Transverse colon (tissue), 4 donors: Measurements from ENCODE around the gene TARM1. TPM values are rescaled to one million over a fixed set of nuclear protein-coding genes. Genes with fewer than 3 reads are reported as not detected.

Source experiments
- DNase-seq: peaks from one replicate; pipeline ENCODE4 v3.0.0-alpha.2; 2019
- H3K27ac ChIP-seq, 4 donors: fragments of 200-600 bp; sonication (generic); 2 replicates each; pipeline ENCODE4 v1.5.1; 2016 to 2018; ENCODE audit warnings: inconsistent platforms in 4 of 4
- H3K27me3 ChIP-seq: fragments of 200-600 bp; sonication (generic); 2 replicates; pipeline ENCODE4 v1.5.1; 2017; ENCODE audit warnings: inconsistent platforms
- H3K36me3 ChIP-seq, 4 donors: fragments of 200-600 bp; sonication (generic); 2 replicates each; pipeline ENCODE4 v1.5.1; 2017 to 2019; ENCODE audit warnings: inconsistent platforms in 4 of 4
- H3K4me1 ChIP-seq, 4 donors: fragments of 200-600 bp; sonication (generic); 2 replicates each; pipeline ENCODE4 v1.5.1; 2017 to 2020; ENCODE audit warnings: inconsistent platforms in 4 of 4
- H3K4me3 ChIP-seq, 4 donors: fragments of 200-600 bp; sonication (generic); 1 replicate in 1 of 4; 2 replicates in 3 of 4; pipeline versions ENCODE4 v1.5.1 to v1.6.1; 2017 to 2019; ENCODE audit warnings: inconsistent platforms in 4 of 4
- H3K9me3 ChIP-seq, 2 donors: fragments of 200-600 bp; sonication (generic); 2 replicates each; pipeline ENCODE4 v1.5.1; 2017 to 2019; ENCODE audit warnings: inconsistent platforms in 2 of 2
- CTCF ChIP-seq, 5 experiments: fragments of 200-600 bp in 3 of 5; fragments of 450-650 bp in 2 of 5; sonication (generic) in 3 of 5; IDR thresholded peaks; 1 replicate in 2 of 5; 2 replicates in 3 of 5; pipeline ENCODE4 v1.5.1; 2016 to 2017; ENCODE audit warnings: antibody characterized with exemption in 5 of 5, inconsistent platforms in 3 of 5, mild to moderate bottlenecking in 2 of 5, moderate library complexity in 1 of 5
- EP300 ChIP-seq: sonication (generic); formaldehyde crosslinking; IDR thresholded peaks from one replicate; pipeline ENCODE4 v1.6.1; 2017; ENCODE audit warnings: antibody characterized with exemption, low read depth
- POLR2A ChIP-seq: fragments of 450-650 bp; IDR thresholded peaks from one replicate; pipeline ENCODE4 v1.6.1; 2016; ENCODE audit warnings: antibody characterized with exemption, mild to moderate bottlenecking, moderate library complexity
- POLR2AphosphoS5 ChIP-seq, 3 donors: sonication (generic); formaldehyde crosslinking; IDR thresholded peaks; one replicate each; pipeline ENCODE4 v1.6.1; 2016; ENCODE audit warnings: antibody characterized with exemption in 3 of 3
- WGBS, 2 donors: methylation state at CpG; one replicate each; pipeline ENCODE4 v1.1.5; 2018; ENCODE audit warnings: low coverage in 1 of 2; 5-methylcytosine and 5-hydroxymethylcytosine counted together
- in situ Hi-C, 4 donors: fragments of 200-750 bp; cut with MboI; loops; one replicate each; pipeline versions ENCODE4 v1.15.0 to v1.15.1; 2017; ENCODE audit warnings: low sequenced_read_pairs in 3 of 4, low pct_ligation_motif_present in 1 of 4, low pct_unique_long_range_greater_than_20kb in 1 of 4
- intact Hi-C: fragments of 100-400 bp; cut with DNase I; formaldehyde crosslinking; loops from one replicate; pipeline ENCODE4 v1.15.1; 2023; ENCODE audit warnings: low total_unique reads
- total RNA-seq, 4 donors: library from RNA; depleted of rRNA; stranded (reverse); fragments of >200 nt; gene quantifications; one replicate each; pipeline ENCODE4 v1.1.0, GENCODE V29; 2016

TARM1 gene
- total RNA-seq, 4 donors from 2014 or later, result not detected

GRCh38 chr19:54069470-54069869 lies 11.7 kb downstream of the TARM1 start:
- intact Hi-C loops, result no loop called here
- 57% methylated on average over 5 of the region's 5 CpGs; no CpG with 5 or more reads in 1 of the 2 donors for WGBS, 2 donors

GRCh38 chr19:54063350-54064116 lies 17.6 kb downstream of the TARM1 start, which contains the start of gene VSTM1:
Gene VSTM1 (minus strand): TSS chr19:54063897. CDS start chr19:54063777, 120 bp downstream.
- no peak for DNase-seq
- Histone ChIP-seq H3K4me3 (no peak within 1 kb of the TSS), H3K4me1 (no peaks in the 10 kb centered on the region), H3K27me3 (no peaks in the 10 kb centered on the region), H3K9me3 (no peaks in the 10 kb centered on the region), H3K27ac (no peak within 1 kb of the TSS), H3K36me3 (no peaks in the 10 kb centered on the region)
- no peak for TF ChIP-seq POLR2AphosphoS5 (IDR thresholded peaks at IDR 0.05)
- no peak for TF ChIP-seq CTCF (IDR thresholded peaks at IDR 0.05)
- no peak for TF ChIP-seq POLR2A
- no peak for TF ChIP-seq EP300
- intact Hi-C loops, result no loop called here
- in situ Hi-C loops, result no loop called here
- WGBS, 2 donors, result 78 to 80% methylated on average over 10 to 34 of the region's 34 CpGs

More at GRCh38 chr19:54069470-54069869, 11.7 kb downstream of the TARM1 start:
- in situ Hi-C loops, result no loop called here
- Histone ChIP-seq H3K27me3 (no peaks in the 10 kb centered on the region), H3K4me1 (no peaks in the 10 kb centered on the region), H3K9me3 (no peaks in the 10 kb centered on the region), H3K27ac (no peak overlapping the region), H3K36me3 (no peaks in the 10 kb centered on the region), H3K4me3 (no peak overlapping the region)
- no peak for TF ChIP-seq POLR2A
- TF ChIP-seq CTCF (IDR thresholded peaks at IDR 0.05), result no peak
- TF ChIP-seq EP300, result no peak
- TF ChIP-seq POLR2AphosphoS5 (IDR thresholded peaks at IDR 0.05), result no peak
- DNase-seq, result no peak

- intact Hi-C loops, result no loop called here
- H3K9me3 ChIP-seq, result no peaks in the 10 kb centered on the region
- 53 to 61% methylated on average over 6 to 9 of the region's 9 CpGs for WGBS, 2 donors
These were observed 18.5 kb downstream of the TARM1 start for GRCh38 chr19:54062643-54063042.

DNA sequence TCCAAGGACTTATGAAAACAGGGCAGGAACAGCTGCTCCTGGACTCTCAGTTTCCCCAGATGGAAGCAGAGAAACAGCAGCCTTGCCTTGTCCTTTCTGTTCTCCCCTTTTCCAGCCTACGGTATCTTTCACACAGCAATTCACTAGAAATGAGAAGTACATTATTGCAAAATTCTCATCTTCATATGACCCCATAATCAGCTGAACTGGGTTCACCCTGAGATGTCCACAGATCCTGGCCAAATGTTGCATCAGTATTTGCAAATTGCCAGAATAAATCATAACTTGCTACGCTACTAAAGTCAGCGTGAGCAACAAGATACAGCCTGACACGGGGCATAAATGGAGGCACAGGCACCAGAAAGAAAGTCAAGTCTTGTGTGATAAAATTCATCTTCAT lies 33.5 kb downstream of the TARM1 start:
- TF ChIP-seq POLR2A (no peak), CTCF (IDR thresholded peaks at IDR 0.05) (no peak), EP300 (no peak), POLR2AphosphoS5 (IDR thresholded peaks at IDR 0.05) (no peak)
- Histone ChIP-seq H3K27ac (no peak overlapping the region), H3K4me3 (no peak overlapping the region), H3K27me3 (peaks cover 20% of the 10 kb centered on the region), H3K4me1 (no peaks in the 10 kb centered on the region), H3K9me3 (no peaks in the 10 kb centered on the region), H3K36me3 (no peaks in the 10 kb centered on the region)
- in situ Hi-C loops (loop anchor here in 3 of 4 donors (10.0 to 25.0 kb wide), 2 partner anchors 223 to 235 kb away; partner anchors contain the start of gene NLRP12 (in 3 of the 3)), intact Hi-C loops (no loop called here)
- DNase-seq, result no peak
- WGBS, 2 donors, result 79 to 84% methylated on average over 4 of the region's 4 CpGs

More at GRCh38 chr19:54062643-54063042, 18.5 kb downstream of the TARM1 start:
- Histone ChIP-seq H3K27ac (no peak overlapping the region), H3K4me1 (no peaks in the 10 kb centered on the region), H3K27me3 (no peaks in the 10 kb centered on the region), H3K36me3 (no peaks in the 10 kb centered on the region), H3K4me3 (no peak overlapping the region)
- no peak for DNase-seq
- no peak for TF ChIP-seq CTCF (IDR thresholded peaks at IDR 0.05)
- in situ Hi-C loops, result no loop called here
